ENCODE data around the gene GTF2F1. TPM values are rescaled to one million over a fixed set of nuclear protein-coding genes. Genes with fewer than 3 reads are reported as not detected.
"Not testable (repeated sequence)": the region's sequence is repeated elsewhere in the genome, so short reads cannot be mapped to it uniquely, and the experiment has no call there.

Gene GTF2F1
- total and polyA plus RNA-seq, 5 donors = 30.8 to 39.8 (median 33.8) TPM

- no peaks in the 10 kb centered on the region for H3K27me3 ChIP-seq (ENCODE audit: control insufficient read depth, insufficient read depth)
- intact Hi-C loops (cut with DNase I) = no loop called here
- no peaks in the 10 kb centered on the region for H3K9me3 ChIP-seq (ENCODE audit: control insufficient read depth, low read length)
- peak; percentile 98 to 99 (median 99) for DNase-seq
- WGBS = under 1% methylated on average over 47 of the region's 47 CpGs
- peak; percentile 90 to 93 for ATAC-seq
- peak within 1 kb of the TSS; percentile 100 for H3K27ac ChIP-seq (ENCODE audit: low read length)
- H3K4me1 ChIP-seq (ENCODE audit: control insufficient read depth, insufficient read depth, low read length) = peaks cover 3% of the 10 kb centered on the region
- H3K4me3 ChIP-seq (ENCODE audit: low read length) = peak within 1 kb of the TSS; percentile 90
Measured at GRCh38 chr19:6372594-6373095, 20.3 kb downstream of the GTF2F1 start, which contains the start of gene ALKBH7. Gene ALKBH7 (plus strand): TSS chr19:6372794. CDS start chr19:6372821, 27 bp downstream.

GRCh38 chr19:6364353-6364752 lies 28.6 kb downstream of the GTF2F1 start:
- DNase-seq (peak in 1 of 3 donors; percentile 66), ATAC-seq (no peak)
- no peaks in the 10 kb centered on the region for H3K27me3 ChIP-seq (ENCODE audit: control insufficient read depth, insufficient read depth)
- WGBS = 97% methylated on average over 21 of the region's 21 CpGs
- intact Hi-C loops (cut with DNase I) = no loop called here
- H3K27ac ChIP-seq (ENCODE audit: low read length) = no peak overlapping the region
- no peak overlapping the region for H3K4me3 ChIP-seq (ENCODE audit: low read length)
- no peaks in the 10 kb centered on the region for H3K9me3 ChIP-seq (ENCODE audit: control insufficient read depth, low read length)
- peaks cover 4% of the 10 kb centered on the region for H3K4me1 ChIP-seq (ENCODE audit: control insufficient read depth, insufficient read depth, low read length)

GRCh38 chr19:6362351-6362801 lies 30.6 kb downstream of the GTF2F1 start:
- peak overlapping the region; percentile 86 for H3K4me3 ChIP-seq (ENCODE audit: low read length)
- ATAC-seq (no peak), DNase-seq (peak in 1 of 3 donors; percentile 47)
- WGBS = 20% methylated on average over 11 of the region's 11 CpGs
- H3K9me3 ChIP-seq (ENCODE audit: control insufficient read depth, low read length) = no peaks in the 10 kb centered on the region
- peak overlapping the region; percentile 16 for H3K27ac ChIP-seq (ENCODE audit: low read length)
- intact Hi-C loops (cut with DNase I) = no loop called here
- H3K27me3 ChIP-seq (ENCODE audit: control insufficient read depth, insufficient read depth) = no peaks in the 10 kb centered on the region
- peaks cover 4% of the 10 kb centered on the region for H3K4me1 ChIP-seq (ENCODE audit: control insufficient read depth, insufficient read depth, low read length)

- peak in 1 of 2 donors; percentile 55 for ATAC-seq
- Histone ChIP-seq H3K27me3 (ENCODE audit: control insufficient read depth, insufficient read depth) (no peaks in the 10 kb centered on the region), H3K9me3 (ENCODE audit: control insufficient read depth, low read length) (no peaks in the 10 kb centered on the region), H3K4me1 (ENCODE audit: control insufficient read depth, insufficient read depth, low read length) (peaks cover 4% of the 10 kb centered on the region), H3K4me3 (ENCODE audit: low read length) (peak overlapping the region; percentile 86), H3K27ac (ENCODE audit: low read length) (peak overlapping the region; percentile 16)
- 0% methylated on average over 7 of the region's 7 CpGs for WGBS
- intact Hi-C loops (cut with DNase I) = no loop called here
- no peak for DNase-seq
Measured at GRCh38 chr19:6362027-6362350, 31.0 kb downstream of the GTF2F1 start.

- ATAC-seq; intact Hi-C loops (cut with DNase I); H3K4me3 ChIP-seq (ENCODE audit: low read length); H3K4me1 ChIP-seq (ENCODE audit: control insufficient read depth, insufficient read depth, low read length); H3K27me3 ChIP-seq (ENCODE audit: control insufficient read depth, insufficient read depth); H3K27ac ChIP-seq (ENCODE audit: low read length); H3K9me3 ChIP-seq (ENCODE audit: control insufficient read depth, low read length): not testable (repeated sequence)
- DNase-seq = peak in 2 of 3 donors; percentile 26 to 67
- 95% methylated on average over 10 of the region's 10 CpGs for WGBS
Measured at GRCh38 chr19:6360857-6361216, 32.1 kb downstream of the GTF2F1 start.

- H3K27me3 ChIP-seq (ENCODE audit: control insufficient read depth, insufficient read depth) = not testable (repeated sequence)
Measured at GRCh38 chr19:6360445-6360844, 32.5 kb downstream of the GTF2F1 start.

GRCh38 chr19:6359568-6360341 lies 33.2 kb downstream of the GTF2F1 start:
- no peaks in the 10 kb centered on the region for H3K27me3 ChIP-seq (ENCODE audit: control insufficient read depth, insufficient read depth)
- H3K9me3 ChIP-seq (ENCODE audit: control insufficient read depth, low read length) = no peaks in the 10 kb centered on the region
- no peak overlapping the region for H3K4me3 ChIP-seq (ENCODE audit: low read length)
- ATAC-seq (no peak), DNase-seq (no peak)
- H3K27ac ChIP-seq (ENCODE audit: low read length) = no peak overlapping the region
- peaks cover 4% of the 10 kb centered on the region for H3K4me1 ChIP-seq (ENCODE audit: control insufficient read depth, insufficient read depth, low read length)
- intact Hi-C loops (cut with DNase I) = no loop called here
- WGBS = 92% methylated on average over 5 of the region's 5 CpGs

More at GRCh38 chr19:6360445-6360844, 32.5 kb downstream of the GTF2F1 start:
- 90% methylated on average over 12 of the region's 12 CpGs for WGBS
- H3K9me3 ChIP-seq (ENCODE audit: control insufficient read depth, low read length); ATAC-seq; intact Hi-C loops (cut with DNase I); H3K4me3 ChIP-seq (ENCODE audit: low read length); H3K27ac ChIP-seq (ENCODE audit: low read length); H3K4me1 ChIP-seq (ENCODE audit: control insufficient read depth, insufficient read depth, low read length): not testable (repeated sequence)
- DNase-seq = peak in 1 of 3 donors; percentile 28

GRCh38 chr19:6358003-6358402 lies 35.0 kb downstream of the GTF2F1 start:
- peaks cover 4% of the 10 kb centered on the region for H3K4me1 ChIP-seq (ENCODE audit: control insufficient read depth, insufficient read depth, low read length)
- DNase-seq (no peak), ATAC-seq (no peak)
- no peak overlapping the region for H3K4me3 ChIP-seq (ENCODE audit: low read length)
- H3K27ac ChIP-seq (ENCODE audit: low read length) = no peak overlapping the region
- H3K9me3 ChIP-seq (ENCODE audit: control insufficient read depth, low read length) = no peaks in the 10 kb centered on the region
- H3K27me3 ChIP-seq (ENCODE audit: control insufficient read depth, insufficient read depth) = no peaks in the 10 kb centered on the region
- 55% methylated on average over 9 of the region's 9 CpGs for WGBS
- intact Hi-C loops (cut with DNase I) = no loop called here

GRCh38 chr19:6357174-6357573 lies 35.8 kb downstream of the GTF2F1 start:
- no peak for DNase-seq
- no peak for ATAC-seq
- WGBS = 70% methylated on average over 14 of the region's 14 CpGs
- Histone ChIP-seq H3K9me3 (ENCODE audit: control insufficient read depth, low read length) (no peaks in the 10 kb centered on the region), H3K4me3 (ENCODE audit: low read length) (no peak overlapping the region), H3K27ac (ENCODE audit: low read length) (no peak overlapping the region), H3K4me1 (ENCODE audit: control insufficient read depth, insufficient read depth, low read length) (no peaks in the 10 kb centered on the region), H3K27me3 (ENCODE audit: control insufficient read depth, insufficient read depth) (no peaks in the 10 kb centered on the region)
- intact Hi-C loops (cut with DNase I) = no loop called here

- H3K4me1 ChIP-seq (ENCODE audit: control insufficient read depth, insufficient read depth, low read length); ATAC-seq; H3K4me3 ChIP-seq (ENCODE audit: low read length); H3K27ac ChIP-seq (ENCODE audit: low read length); intact Hi-C loops (cut with DNase I); H3K27me3 ChIP-seq (ENCODE audit: control insufficient read depth, insufficient read depth); H3K9me3 ChIP-seq (ENCODE audit: control insufficient read depth, low read length): not testable (repeated sequence)
- WGBS = 89% methylated on average over 35 of the region's 46 CpGs
- peak in 1 of 3 donors; percentile 53 for DNase-seq
Measured at GRCh38 chr19:6355321-6356040, 37.5 kb downstream of the GTF2F1 start.

- DNase-seq (no peak), ATAC-seq (no peak)
- Histone ChIP-seq H3K27ac (ENCODE audit: low read length) (no peak overlapping the region), H3K4me1 (ENCODE audit: control insufficient read depth, insufficient read depth, low read length) (no peaks in the 10 kb centered on the region), H3K9me3 (ENCODE audit: control insufficient read depth, low read length) (no peaks in the 10 kb centered on the region), H3K4me3 (ENCODE audit: low read length) (no peak overlapping the region), H3K27me3 (ENCODE audit: control insufficient read depth, insufficient read depth) (no peaks in the 10 kb centered on the region)
- 60% methylated on average over 4 of the region's 4 CpGs for WGBS
- intact Hi-C loops (cut with DNase I) = no loop called here
Measured at GRCh38 chr19:6354098-6354674, 38.8 kb downstream of the GTF2F1 start.
